Testis (tissue), 3 donors: Measurements from ENCODE around the gene FAM107B. TPM values are rescaled to one million over a fixed set of nuclear protein-coding genes. Genes with fewer than 3 reads are reported as not detected.

Experiments
- DNase-seq: peaks from one replicate; pipeline ENCODE4 v3.0.0-alpha.2; 2019
- H3K27ac ChIP-seq, 2 donors: fragments of 200-600 bp; sonication (generic); one replicate each; pipeline ENCODE4 v1.5.1; 2019
- H3K27me3 ChIP-seq: fragments of 200-600 bp; sonication (generic); one replicate; pipeline ENCODE4 v1.5.1; 2019
- H3K36me3 ChIP-seq: fragments of 200-600 bp; sonication (generic); one replicate; pipeline ENCODE4 v1.5.1; 2017; ENCODE audit warnings: low read depth; ENCODE audit errors: missing control alignments
- H3K4me1 ChIP-seq: fragments of 200-600 bp; sonication (generic); one replicate; pipeline ENCODE4 v1.5.1; 2019
- H3K4me3 ChIP-seq, 2 donors: fragments of 200-600 bp; sonication (generic); one replicate each; pipeline ENCODE4 v1.5.1; 2017 to 2019
- H3K9me3 ChIP-seq: fragments of 200-600 bp; sonication (generic); one replicate; pipeline ENCODE4 v1.5.1; 2017
- POLR2A ChIP-seq: fragments of 450-650 bp; IDR thresholded peaks from one replicate; pipeline ENCODE4 v1.6.1; 2017; ENCODE audit warnings: antibody characterized with exemption, mild to moderate bottlenecking, moderate library complexity
- WGBS, 2 donors: methylation state at CpG; one replicate each; pipeline ENCODE4 v1.1.5; 2018; 5-methylcytosine and 5-hydroxymethylcytosine counted together
- intact Hi-C: fragments of 100-400 bp; cut with DNase I; formaldehyde crosslinking; loops from one replicate; pipeline ENCODE4 v1.15.1; 2023; ENCODE audit warnings: low total_unique reads
- polyA plus RNA-seq: library from polyadenylated mRNA; stranded (reverse); fragments of 350-450 nt; fragmentation: Illumina TruSeq; extraction: RNeasy Lipid Tissue Mini Kit (QIAGEN cat#74804); gene quantifications from one replicate; pipeline ENCODE4 v1.2.3, GENCODE V29; 2014; ENCODE audit warnings: low read depth, low replicate concordance; ENCODE audit not compliant: insufficient read depth
- total RNA-seq, 2 donors: library from RNA; depleted of rRNA; stranded (reverse); fragments of >200 nt; gene quantifications; one replicate each; pipeline ENCODE4 v1.2.3, GENCODE V29; 2016
- TF ChIP-seq, protein P1 (sequence below), 3 experiments: fragments of 450-650 bp in 2 of 3; fragments of 200-600 bp in 1 of 3; sonication (generic) in 1 of 3; IDR thresholded peaks; one replicate each; pipeline ENCODE4 v1.5.1; 2016 to 2019; ENCODE audit warnings: antibody characterized with exemption in 3 of 3, mild to moderate bottlenecking in 2 of 3, moderate library complexity in 1 of 3

FAM107B gene
- total and polyA plus RNA-seq, 3 donors from 2014 or later = 71.7 to 89.5 (median 82.8) TPM

DNA sequence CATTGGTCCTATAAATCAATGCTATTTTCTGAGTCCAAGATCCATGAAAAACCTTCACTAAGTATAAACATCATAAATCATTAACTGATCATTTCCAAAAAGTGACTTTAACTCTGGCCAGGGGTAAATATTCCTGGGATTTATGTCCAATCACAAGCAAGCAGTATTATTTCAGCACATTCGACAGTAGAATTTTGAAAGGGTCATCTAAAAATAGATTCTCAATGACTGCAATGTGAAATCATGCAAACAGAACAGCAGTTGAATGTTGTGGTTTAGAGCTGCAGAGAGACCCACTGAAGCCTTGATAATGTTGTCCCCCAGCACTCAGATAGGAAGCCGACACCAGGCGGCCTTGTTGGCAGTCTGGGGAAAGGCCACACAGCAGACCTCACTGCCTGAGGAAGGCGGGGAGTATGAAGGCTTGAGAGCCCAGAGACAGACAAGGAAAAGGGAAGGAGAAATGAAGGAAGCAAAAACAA lies 38.1 kb downstream of the FAM107B start:
- Histone ChIP-seq H3K27me3 (no peaks in the 10 kb centered on the region), H3K4me3 (no peak overlapping the region), H3K4me1 (peaks cover 6% of the 10 kb centered on the region), H3K36me3 (no peaks in the 10 kb centered on the region), H3K9me3 (no peaks in the 10 kb centered on the region), H3K27ac (no peak overlapping the region)
- TF ChIP-seq, protein P1, sequence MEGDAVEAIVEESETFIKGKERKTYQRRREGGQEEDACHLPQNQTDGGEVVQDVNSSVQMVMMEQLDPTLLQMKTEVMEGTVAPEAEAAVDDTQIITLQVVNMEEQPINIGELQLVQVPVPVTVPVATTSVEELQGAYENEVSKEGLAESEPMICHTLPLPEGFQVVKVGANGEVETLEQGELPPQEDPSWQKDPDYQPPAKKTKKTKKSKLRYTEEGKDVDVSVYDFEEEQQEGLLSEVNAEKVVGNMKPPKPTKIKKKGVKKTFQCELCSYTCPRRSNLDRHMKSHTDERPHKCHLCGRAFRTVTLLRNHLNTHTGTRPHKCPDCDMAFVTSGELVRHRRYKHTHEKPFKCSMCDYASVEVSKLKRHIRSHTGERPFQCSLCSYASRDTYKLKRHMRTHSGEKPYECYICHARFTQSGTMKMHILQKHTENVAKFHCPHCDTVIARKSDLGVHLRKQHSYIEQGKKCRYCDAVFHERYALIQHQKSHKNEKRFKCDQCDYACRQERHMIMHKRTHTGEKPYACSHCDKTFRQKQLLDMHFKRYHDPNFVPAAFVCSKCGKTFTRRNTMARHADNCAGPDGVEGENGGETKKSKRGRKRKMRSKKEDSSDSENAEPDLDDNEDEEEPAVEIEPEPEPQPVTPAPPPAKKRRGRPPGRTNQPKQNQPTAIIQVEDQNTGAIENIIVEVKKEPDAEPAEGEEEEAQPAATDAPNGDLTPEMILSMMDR (IDR thresholded peaks at IDR 0.05) = no peak
- TF ChIP-seq POLR2A = no peak
- WGBS, 2 donors = 49 to 59% methylated on average over 4 of the region's 4 CpGs
- intact Hi-C loops = no loop called here
- DNase-seq = no peak

DNA sequence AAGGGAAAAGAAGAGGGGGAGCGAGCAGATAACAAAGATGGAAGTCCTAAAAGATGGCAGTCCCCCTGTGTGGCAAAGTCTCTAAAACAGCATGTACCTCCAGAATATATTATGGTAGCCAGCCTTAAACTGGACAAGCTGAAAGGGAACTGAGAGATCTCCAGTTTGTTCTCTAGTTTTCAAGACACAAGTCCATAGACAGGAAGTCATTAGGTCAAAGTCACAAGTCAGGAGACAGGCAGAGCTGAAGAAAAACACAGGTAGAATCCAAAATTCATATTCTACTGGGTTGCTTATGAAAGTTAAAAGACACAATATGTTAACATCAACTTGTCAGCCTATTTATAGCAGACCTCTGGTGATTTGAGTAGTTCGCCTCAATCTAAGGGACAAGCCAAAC lies 38.7 kb downstream of the FAM107B start:
- no peaks in the 10 kb centered on the region for H3K9me3 ChIP-seq
- DNase-seq = no peak
- peaks cover 6% of the 10 kb centered on the region for H3K4me1 ChIP-seq
- H3K27me3 ChIP-seq = no peaks in the 10 kb centered on the region
- TF ChIP-seq, protein P1 (IDR thresholded peaks at IDR 0.05) = no peak
- no peak for TF ChIP-seq POLR2A
- 85 to 90% methylated on average over 2 of the region's 2 CpGs for WGBS, 2 donors
- intact Hi-C loops = no loop called here
- H3K4me3 ChIP-seq = no peak overlapping the region
- no peak overlapping the region for H3K27ac ChIP-seq
- H3K36me3 ChIP-seq = no peaks in the 10 kb centered on the region

DNA sequence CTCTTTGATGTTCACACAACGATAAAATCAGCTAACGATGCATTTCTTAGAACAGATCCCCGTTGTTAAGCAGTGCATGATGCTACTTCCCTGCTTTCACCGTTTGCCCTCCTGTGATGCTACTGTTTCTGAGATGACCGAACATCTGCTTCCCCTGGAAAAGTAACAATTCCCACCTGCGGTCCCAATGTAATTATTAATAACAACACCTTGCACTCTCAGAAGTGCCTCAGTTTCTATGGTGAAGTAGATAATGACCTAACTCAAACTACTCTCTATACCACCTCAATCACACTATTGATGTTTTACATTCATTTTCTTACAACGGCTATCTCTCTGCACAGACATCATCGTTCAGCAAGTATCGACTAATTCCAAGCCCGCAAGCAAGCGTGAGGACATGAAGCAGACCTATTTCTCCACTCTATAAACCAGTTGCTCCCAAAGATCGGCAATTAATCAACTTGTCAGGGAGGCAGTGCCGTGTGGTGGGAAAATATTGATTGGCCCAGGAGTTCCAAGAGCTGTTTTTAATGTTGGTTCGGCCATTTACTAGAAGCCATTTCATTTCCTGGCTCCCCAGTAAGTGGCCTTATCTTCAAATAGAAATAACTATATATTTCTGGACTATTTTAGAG lies 42.7 kb downstream of the FAM107B start:
- Histone ChIP-seq H3K4me1 (peaks cover 5% of the 10 kb centered on the region), H3K4me3 (no peak overlapping the region), H3K9me3 (no peaks in the 10 kb centered on the region), H3K36me3 (no peaks in the 10 kb centered on the region), H3K27me3 (no peaks in the 10 kb centered on the region), H3K27ac (no peak overlapping the region)
- intact Hi-C loops = no loop called here
- 84% methylated on average over 14 of the region's 14 CpGs for WGBS, 2 donors
- TF ChIP-seq POLR2A = no peak
- TF ChIP-seq, protein P1 (IDR thresholded peaks at IDR 0.05) = no peak
- DNase-seq = no peak

DNA sequence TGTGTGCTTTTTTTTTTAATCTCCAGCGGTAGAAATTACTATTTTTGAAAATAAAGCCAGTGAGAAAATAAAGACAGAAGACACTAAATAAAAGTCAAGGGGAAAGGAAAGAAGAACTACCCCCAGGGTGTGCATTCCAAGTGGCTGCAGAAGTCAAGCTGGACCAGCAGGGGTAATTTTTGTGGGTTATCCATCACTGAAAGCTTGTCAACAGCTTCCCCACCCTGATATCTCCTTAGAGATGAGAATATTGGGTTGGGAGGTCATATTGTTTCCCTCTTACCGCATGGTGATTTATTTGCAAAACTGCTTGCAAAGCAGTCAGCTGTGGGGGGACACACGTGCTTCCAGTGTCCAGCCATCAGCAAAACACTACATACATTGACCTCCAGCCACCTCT lies 46.4 kb downstream of the FAM107B start:
- intact Hi-C loops = no loop called here
- 66 to 67% methylated on average over 3 of the region's 3 CpGs for WGBS, 2 donors

More for the DNA sequence above, 46.4 kb downstream of the FAM107B start:
- Histone ChIP-seq H3K4me1 (no peaks in the 10 kb centered on the region), H3K27me3 (no peaks in the 10 kb centered on the region), H3K27ac (no peak overlapping the region), H3K9me3 (no peaks in the 10 kb centered on the region), H3K36me3 (no peaks in the 10 kb centered on the region), H3K4me3 (no peak overlapping the region)
- no peak for DNase-seq
- no peak for TF ChIP-seq POLR2A
- TF ChIP-seq, protein P1 (IDR thresholded peaks at IDR 0.05) = no peak
